ENCODE data around the gene ALOX5AP. TPM values are rescaled to one million over a fixed set of nuclear protein-coding genes. Genes with fewer than 3 reads are reported as not detected.

Gene ALOX5AP
- total RNA-seq, 1 donor from 2014 or later, result not detected

- Mint-ChIP-seq H3K27ac (ENCODE audit: unreplicated experiment) (no peak overlapping the region), H3K27me3 (ENCODE audit: low read depth) (no peaks in the 10 kb centered on the region), H3K4me1 (no peaks in the 10 kb centered on the region)
Measured at GRCh38 chr13:30785191-30785850, 50.0 kb downstream of the ALOX5AP start.

GRCh38 chr13:30786648-30787047, 51.3 kb downstream of the ALOX5AP start:
- Mint-ChIP-seq H3K9me3 (peaks cover 2% of the 10 kb centered on the region), H3K4me3 (no peak overlapping the region)
- TF ChIP-seq CTCF (conservative IDR thresholded peaks at IDR 0.05), result no peak

More at GRCh38 chr13:30785191-30785850, 50.0 kb downstream of the ALOX5AP start:
- no peak for TF ChIP-seq CTCF (conservative IDR thresholded peaks at IDR 0.05)
- H3K4me3 Mint-ChIP-seq, result no peak overlapping the region
- H3K9me3 Mint-ChIP-seq, result peaks cover 5% of the 10 kb centered on the region
- DNase-seq (ENCODE audit: low read depth, low spot score), result no peak
- peaks cover 4% of the 10 kb centered on the region for H3K36me3 Mint-ChIP-seq (ENCODE audit: low read depth)

GRCh38 chr13:30787738-30788525, 52.6 kb downstream of the ALOX5AP start:
- H3K27ac Mint-ChIP-seq (ENCODE audit: unreplicated experiment), result no peak overlapping the region
- H3K4me1 Mint-ChIP-seq, result peaks cover 11% of the 10 kb centered on the region
- no peak for TF ChIP-seq CTCF (conservative IDR thresholded peaks at IDR 0.05)
- no peak overlapping the region for H3K4me3 Mint-ChIP-seq
- peaks cover 2% of the 10 kb centered on the region for H3K9me3 Mint-ChIP-seq
- no peaks in the 10 kb centered on the region for H3K27me3 Mint-ChIP-seq (ENCODE audit: low read depth)
- DNase-seq (ENCODE audit: low read depth, low spot score), result no peak
- H3K36me3 Mint-ChIP-seq (ENCODE audit: low read depth), result no peaks in the 10 kb centered on the region

More at GRCh38 chr13:30786648-30787047, 51.3 kb downstream of the ALOX5AP start:
- DNase-seq (ENCODE audit: low read depth, low spot score), result no peak
- H3K4me1 Mint-ChIP-seq, result no peaks in the 10 kb centered on the region
- H3K27me3 Mint-ChIP-seq (ENCODE audit: low read depth), result no peaks in the 10 kb centered on the region
- H3K27ac Mint-ChIP-seq (ENCODE audit: unreplicated experiment), result no peak overlapping the region
- H3K36me3 Mint-ChIP-seq (ENCODE audit: low read depth), result no peaks in the 10 kb centered on the region

- no peaks in the 10 kb centered on the region for H3K36me3 Mint-ChIP-seq (ENCODE audit: low read depth)
- H3K4me1 Mint-ChIP-seq, result peaks cover 21% of the 10 kb centered on the region
- no peak overlapping the region for H3K4me3 Mint-ChIP-seq
- no peak overlapping the region for H3K27ac Mint-ChIP-seq (ENCODE audit: unreplicated experiment)
- H3K27me3 Mint-ChIP-seq (ENCODE audit: low read depth), result no peaks in the 10 kb centered on the region
- no peak for DNase-seq (ENCODE audit: low read depth, low spot score)
- peaks cover 2% of the 10 kb centered on the region for H3K9me3 Mint-ChIP-seq
- TF ChIP-seq CTCF (conservative IDR thresholded peaks at IDR 0.05), result no peak
Measured at GRCh38 chr13:30789166-30789862, 54.0 kb downstream of the ALOX5AP start.

- Mint-ChIP-seq H3K4me1 (peaks cover 26% of the 10 kb centered on the region), H3K4me3 (no peak overlapping the region), H3K27me3 (ENCODE audit: low read depth) (no peaks in the 10 kb centered on the region), H3K36me3 (ENCODE audit: low read depth) (no peaks in the 10 kb centered on the region), H3K9me3 (peaks cover 2% of the 10 kb centered on the region), H3K27ac (ENCODE audit: unreplicated experiment) (no peak overlapping the region)
- TF ChIP-seq CTCF (conservative IDR thresholded peaks at IDR 0.05), result no peak
- no peak for DNase-seq (ENCODE audit: low read depth, low spot score)
Measured at GRCh38 chr13:30790592-30790991, 55.2 kb downstream of the ALOX5AP start.

All from neural crest cell (in vitro differentiated cells).